HG03280 (cell line): ENCODE measurements around the gene CCDC63.
"Not testable (repeated sequence)": the region's sequence is repeated elsewhere in the genome, so short reads cannot be mapped to it uniquely, and the experiment has no call there.

Experiments
- ATAC-seq: cut with Tn5 transposase; IDR thresholded peaks from one replicate; pipeline ENCODE4 v1.9.1; 2021; ENCODE audit warnings: mild to moderate bottlenecking, moderate library complexity; ENCODE audit not compliant: unreplicated experiment

Gene CCDC63

DNA sequence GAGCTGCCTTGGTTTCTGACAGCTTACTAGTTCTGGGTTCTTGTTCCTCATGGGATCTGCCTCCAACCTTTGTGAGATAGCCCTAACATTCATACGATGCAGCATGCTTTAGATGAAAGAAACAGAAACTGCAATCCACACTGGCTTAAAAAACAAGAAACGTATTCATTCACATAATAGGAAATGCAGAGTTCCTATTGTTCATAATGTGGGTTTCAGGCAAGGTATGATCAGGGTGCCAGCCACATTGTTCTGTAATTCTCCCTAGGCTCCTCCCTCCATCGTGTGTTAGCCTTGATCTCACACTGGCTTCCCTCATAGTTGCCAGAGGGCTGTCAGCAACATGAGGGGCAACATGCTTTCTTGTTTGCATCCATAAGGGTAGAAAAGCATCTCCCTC is 2.7 kb upstream of the CCDC63 start:
- ATAC-seq: no peak

GRCh38 chr12:110844551-110845338 is 2.0 kb upstream of the CCDC63 start:
- no peak for ATAC-seq

- no peak for ATAC-seq
These were observed 1.5 kb upstream of the CCDC63 start for GRCh38 chr12:110845339-110845682.

DNA sequence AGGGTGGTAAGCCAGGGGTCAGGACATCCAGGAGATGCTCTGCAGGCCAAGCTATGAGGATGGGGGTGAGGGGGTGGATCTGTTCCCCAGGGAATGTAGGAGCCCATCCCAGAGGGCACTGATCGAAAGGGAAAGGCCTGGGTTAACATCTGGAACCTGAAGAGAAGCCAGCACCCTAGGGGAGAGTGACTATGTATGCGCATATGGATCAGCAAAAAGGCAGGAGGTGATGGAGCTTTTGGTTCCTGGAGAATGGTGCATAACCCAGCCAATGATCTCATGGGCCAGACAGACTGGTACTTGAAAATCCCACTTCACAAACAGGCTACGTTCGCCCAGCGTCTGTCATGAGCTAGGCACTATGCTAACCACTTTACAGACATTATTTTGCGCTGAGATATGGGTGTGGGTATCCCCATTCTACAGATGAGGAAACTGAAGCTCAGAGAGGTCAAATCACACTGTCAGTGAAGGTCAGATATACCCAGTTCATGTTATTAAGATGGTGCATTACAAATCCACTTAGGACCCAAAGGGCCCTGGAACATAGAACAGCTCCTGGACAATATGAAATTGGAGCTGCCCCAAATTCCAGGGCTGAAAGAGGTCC is 1.6 kb downstream of the CCDC63 start:
- no peak for ATAC-seq

GRCh38 chr12:110849221-110849620 is 2.4 kb downstream of the CCDC63 start:
- ATAC-seq: no peak

DNA sequence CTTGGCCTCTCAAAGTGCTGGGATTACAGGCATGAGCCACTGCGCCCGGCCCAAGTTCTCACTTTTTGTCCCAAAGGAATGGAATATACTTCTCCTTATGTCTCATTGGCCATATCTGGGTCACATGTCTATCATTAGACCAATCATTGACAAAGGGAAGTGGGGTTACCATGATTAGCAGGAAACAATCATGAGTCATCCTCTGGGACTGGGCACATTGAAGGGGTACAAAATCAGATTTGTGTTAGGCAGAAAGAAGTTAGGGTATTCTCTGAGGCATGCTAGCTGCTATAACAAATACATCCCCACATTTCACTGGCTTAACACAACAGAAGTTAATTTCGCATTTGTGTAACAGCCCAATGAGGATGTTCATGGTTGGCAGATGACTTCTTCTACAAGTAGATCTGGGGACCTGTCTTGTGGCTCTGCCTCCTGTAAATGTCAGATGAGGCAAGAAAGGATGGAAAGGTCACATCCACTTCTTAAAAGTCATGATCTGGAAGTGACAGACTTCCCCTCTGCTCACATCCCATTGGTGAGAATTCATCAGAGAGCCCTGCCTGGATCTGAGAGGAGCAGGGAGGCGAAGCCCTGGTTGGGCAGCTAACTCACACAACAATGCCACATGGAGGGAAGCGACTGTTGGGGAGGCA is 3.1 kb downstream of the CCDC63 start:
- ATAC-seq: no peak

DNA sequence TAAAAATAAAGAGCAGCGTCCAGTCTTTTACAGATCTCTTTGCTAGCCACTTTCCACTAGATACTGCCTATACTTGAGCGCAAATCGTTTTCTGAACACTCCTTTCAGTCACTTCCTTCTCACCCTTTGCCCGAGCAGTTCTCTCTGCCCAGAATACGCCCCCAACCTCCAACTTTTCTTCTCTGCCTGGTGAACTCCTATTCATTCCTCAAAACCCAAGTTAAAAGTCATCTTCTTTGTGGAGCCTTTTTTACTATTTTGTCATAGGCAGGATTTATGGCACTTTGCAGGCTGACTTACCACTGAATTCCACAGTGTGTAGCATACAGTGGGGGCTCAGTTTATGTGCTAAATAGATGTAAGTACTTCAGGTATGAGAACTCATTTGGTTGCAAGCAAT is 4.0 kb downstream of the CCDC63 start:
- no peak for ATAC-seq

- ATAC-seq: no peak
These were observed 7.0 kb downstream of the CCDC63 start for GRCh38 chr12:110853836-110854235.

DNA sequence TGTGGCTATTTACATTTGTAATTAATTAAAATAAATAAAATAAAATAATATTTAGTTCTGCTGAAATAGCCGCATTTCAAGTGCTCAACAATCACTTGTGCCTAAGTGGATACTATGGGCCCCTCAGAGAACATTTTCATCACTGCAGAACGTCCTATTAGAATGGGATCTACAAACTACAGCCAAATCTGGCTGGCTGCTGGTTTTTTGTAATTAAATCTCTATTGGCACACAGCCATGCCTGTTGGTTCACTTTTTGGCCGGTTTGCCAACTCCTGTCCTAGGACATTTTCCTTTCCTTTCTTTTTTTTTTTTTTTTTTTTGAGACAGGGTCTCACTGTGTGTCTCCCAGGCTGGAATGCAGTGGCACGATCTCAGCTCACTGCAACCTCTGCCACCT is 9.8 kb downstream of the CCDC63 start:
- ATAC-seq: no peak

DNA sequence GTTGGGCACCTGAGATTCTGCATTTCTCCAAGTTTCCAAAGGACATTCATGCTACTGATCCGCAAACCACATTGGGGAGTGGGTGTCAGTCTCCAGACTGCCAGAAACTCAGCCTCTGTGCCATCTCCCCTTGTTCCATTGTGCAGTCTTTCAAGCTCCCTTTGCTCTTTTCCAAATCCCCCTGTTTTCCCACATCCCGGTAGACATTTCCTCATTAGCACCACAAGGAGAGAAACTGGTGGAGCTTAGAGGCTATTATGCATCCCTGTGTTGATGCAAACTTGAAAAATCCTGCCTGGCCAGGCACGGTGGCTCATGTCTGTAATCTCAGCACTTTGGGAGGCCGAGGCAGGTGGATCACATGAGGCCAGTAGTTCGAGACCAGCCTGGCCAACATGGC is 10.7 kb downstream of the CCDC63 start:
- no peak for ATAC-seq

- not testable (repeated sequence) for ATAC-seq
These were observed 11.2 kb downstream of the CCDC63 start for GRCh38 chr12:110857954-110858353.

DNA sequence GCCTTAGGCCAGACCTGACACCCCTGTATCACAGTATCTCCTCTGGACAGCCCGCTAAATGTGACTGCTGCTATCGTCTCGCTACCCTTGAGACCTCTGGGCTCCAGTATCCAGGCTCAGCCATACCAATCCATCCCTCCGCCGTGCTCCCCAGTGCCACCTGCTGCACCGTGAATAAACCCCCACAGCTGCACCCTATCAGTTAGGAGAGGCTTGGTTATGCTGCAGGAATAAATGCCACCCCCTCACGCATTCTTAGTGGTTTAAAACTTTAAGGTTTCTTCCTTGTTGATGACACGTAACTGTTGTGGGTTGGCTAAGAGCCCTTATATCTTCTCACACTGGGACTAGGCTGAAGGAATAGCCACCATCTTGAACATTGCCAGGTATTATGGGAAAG is 12.1 kb downstream of the CCDC63 start:
- no peak for ATAC-seq

GRCh38 chr12:110860833-110861296 is 14.1 kb downstream of the CCDC63 start:
- ATAC-seq: no peak

DNA sequence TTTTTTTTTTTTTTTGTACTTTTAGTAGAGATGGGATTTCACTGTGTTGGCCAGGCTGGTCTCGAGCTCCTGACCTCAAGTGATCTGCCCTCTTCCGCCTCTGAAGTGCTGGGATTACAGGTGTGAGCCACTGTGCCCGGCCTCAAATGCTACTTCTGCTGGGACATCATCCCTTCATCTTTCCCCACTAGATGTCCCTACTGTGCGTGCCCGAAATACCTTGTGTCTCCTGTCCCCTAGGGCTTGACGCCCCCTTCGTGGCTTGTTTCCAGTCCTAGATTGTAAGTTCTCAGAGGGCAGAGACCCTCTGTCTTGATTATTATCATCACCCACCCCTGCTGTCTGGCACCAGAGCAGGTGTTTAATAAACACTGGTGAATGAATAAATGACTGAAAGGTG is 14.9 kb downstream of the CCDC63 start:
- ATAC-seq: no peak

- ATAC-seq: no peak
These were observed 15.5 kb downstream of the CCDC63 start for GRCh38 chr12:110862329-110862728.

GRCh38 chr12:110863161-110863560 is 16.4 kb downstream of the CCDC63 start:
- ATAC-seq: no peak

GRCh38 chr12:110865521-110865920 is 18.7 kb downstream of the CCDC63 start:
- no peak for ATAC-seq

- no peak for ATAC-seq
These were observed 22.2 kb downstream of the CCDC63 start for GRCh38 chr12:110869026-110869425.

DNA sequence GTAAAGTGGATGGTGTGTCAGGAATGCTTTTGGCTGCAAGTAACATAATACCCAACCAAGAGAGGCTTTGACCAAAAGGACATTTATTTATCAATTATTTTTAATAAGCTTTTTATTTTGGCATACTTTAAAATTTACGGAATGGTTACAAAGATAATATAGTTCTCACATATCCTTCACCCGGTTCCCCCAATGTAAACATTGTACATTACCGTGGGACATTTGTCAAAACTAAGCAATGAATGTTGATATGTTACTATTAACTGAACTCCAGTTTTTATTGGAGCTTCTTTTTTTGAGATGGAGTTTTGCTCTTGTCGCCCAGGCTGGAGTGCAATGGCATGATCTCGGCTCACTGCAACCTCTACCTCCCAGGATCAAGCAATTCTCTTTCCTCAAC is 23.0 kb downstream of the CCDC63 start:
- no peak for ATAC-seq

DNA sequence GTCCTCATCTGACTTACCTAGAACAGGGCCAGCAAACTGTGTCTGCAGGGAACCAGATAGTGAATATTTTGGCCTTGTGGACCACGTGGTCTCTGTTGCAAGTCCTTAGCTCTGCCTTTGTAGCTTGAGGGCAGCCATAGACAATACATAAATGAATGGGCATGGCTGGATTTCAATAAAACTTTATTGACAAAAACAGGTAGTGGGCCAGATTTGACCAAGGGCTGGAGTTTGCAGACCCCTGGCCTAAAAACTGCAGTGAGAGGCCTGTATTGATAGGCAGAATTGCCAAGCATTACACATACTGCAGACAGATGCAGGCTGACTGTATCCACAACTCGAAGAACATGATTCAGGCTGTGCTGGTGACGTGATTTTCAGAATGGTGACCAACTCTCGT is 25.3 kb downstream of the CCDC63 start:
- ATAC-seq: no peak

DNA sequence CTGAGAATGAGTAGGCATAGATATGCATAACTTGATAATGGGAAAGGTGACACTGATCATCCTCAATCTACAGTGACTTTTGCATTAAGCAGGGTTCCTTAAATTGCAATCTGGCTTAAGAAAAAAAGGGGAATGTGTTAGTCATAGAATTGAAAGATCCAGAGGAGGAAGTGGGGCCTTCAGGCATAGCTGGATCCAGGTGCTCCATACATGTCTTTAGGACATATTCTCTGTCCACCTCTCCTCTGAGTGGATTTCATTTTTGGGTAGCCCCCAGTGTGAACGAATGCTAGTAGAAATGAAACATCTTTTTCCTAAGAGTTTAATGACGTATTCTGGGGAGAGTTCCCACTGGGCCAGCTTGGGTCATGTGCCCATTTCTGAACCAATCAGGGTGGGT is 27.6 kb downstream of the CCDC63 start:
- no peak for ATAC-seq

GRCh38 chr12:110874781-110875180 is 28.0 kb downstream of the CCDC63 start:
- ATAC-seq: no peak
